Stimulated activated CD4-positive, alpha-beta T cell treated with anti-CD3 and anti-CD28 coated beads, Interleukin-4, amount 100 ng/mL, for 1 hour (primary cell): ENCODE measurements around the gene ZNF207.
"Not testable (repeated sequence)": the region's sequence is repeated elsewhere in the genome, so short reads cannot be mapped to it uniquely, and the experiment has no call there.

Experiments used
- DNase-seq: peaks from one replicate; pipeline ENCODE4 v3.0.0-alpha.2; 2020

The ZNF207 gene

GRCh38 chr17:32388613-32389459 lies 38.9 kb downstream of the ZNF207 start:
- no peak for DNase-seq

- DNase-seq = no peak
Observed at GRCh38 chr17:32393904-32394303, 43.9 kb downstream of the ZNF207 start.

DNA sequence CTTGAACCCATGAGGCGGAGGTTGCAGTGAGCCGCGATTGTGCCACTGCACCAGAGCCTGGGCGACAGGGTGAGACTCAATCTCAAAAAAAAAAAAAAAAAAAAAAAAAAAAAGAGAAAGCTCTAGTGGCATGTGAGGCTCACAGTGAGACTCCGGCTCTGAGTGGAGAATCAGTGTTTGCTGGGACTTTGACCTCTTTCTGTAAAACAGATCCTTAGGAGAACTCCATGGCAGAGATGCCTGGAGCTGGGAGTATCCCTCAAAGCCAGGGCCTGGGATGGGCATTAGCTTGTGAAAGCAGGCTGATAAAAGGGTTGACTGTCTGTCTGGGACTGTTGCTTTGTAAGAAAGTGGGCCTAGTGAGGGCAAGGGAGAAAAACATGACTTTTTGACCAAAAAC lies 46.4 kb downstream of the ZNF207 start:
- DNase-seq = no peak

GRCh38 chr17:32398946-32399345 lies 49.0 kb downstream of the ZNF207 start:
- no peak for DNase-seq

GRCh38 chr17:32410085-32410484 lies 60.1 kb downstream of the ZNF207 start:
- DNase-seq = not testable (repeated sequence)

- no peak for DNase-seq
Observed at GRCh38 chr17:32426894-32427293, 76.9 kb downstream of the ZNF207 start.

DNA sequence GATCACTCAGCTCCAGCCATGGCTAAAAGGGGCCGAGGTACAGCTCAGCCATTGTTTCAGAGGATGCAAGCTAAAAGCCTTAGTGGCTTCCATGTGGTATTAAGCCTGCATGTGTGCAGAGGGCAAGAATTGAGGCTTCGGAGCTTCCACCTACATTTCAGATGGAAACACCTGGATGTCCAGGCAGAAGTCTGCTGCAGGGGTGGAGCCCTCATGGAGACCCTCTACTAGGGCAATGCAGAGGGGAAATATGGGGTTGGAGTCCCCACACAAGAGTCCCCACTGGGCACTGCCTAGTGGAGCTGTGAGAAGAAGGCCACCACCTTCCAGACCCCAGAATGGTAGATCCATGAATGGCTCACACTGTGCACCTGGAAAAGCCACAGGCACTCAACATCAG lies 79.6 kb downstream of the ZNF207 start:
- DNase-seq = no peak
